ENCODE measurements around the gene KISS1R.

The KISS1R gene

GRCh38 chr19:938233-938923 is 21.2 kb downstream of the KISS1R start:
- DNase-seq (ENCODE audit: low read depth): no peak

- DNase-seq (ENCODE audit: low read depth): no peak
Measured at GRCh38 chr19:939439-939838, 22.3 kb downstream of the KISS1R start.

GRCh38 chr19:939922-940321 is 22.8 kb downstream of the KISS1R start:
- DNase-seq (ENCODE audit: low read depth): no peak

GRCh38 chr19:940591-941291 is 23.6 kb downstream of the KISS1R start:
- no peak for DNase-seq (ENCODE audit: low read depth)

GRCh38 chr19:941292-942132 is 24.4 kb downstream of the KISS1R start:
- DNase-seq (ENCODE audit: low read depth): no peak

GRCh38 chr19:942133-942645 is 25.1 kb downstream of the KISS1R start:
- DNase-seq (ENCODE audit: low read depth): no peak

GRCh38 chr19:943551-944170 is 26.5 kb downstream of the KISS1R start:
- no peak for DNase-seq (ENCODE audit: low read depth)

- no peak for DNase-seq (ENCODE audit: low read depth)
Measured at GRCh38 chr19:944171-944567, 27.0 kb downstream of the KISS1R start.

- DNase-seq (ENCODE audit: low read depth): no peak
Measured at GRCh38 chr19:944663-945241, 27.6 kb downstream of the KISS1R start.

- no peak for DNase-seq (ENCODE audit: low read depth)
Measured at GRCh38 chr19:945401-946252, 28.5 kb downstream of the KISS1R start.

GRCh38 chr19:947090-947706 is 30.1 kb downstream of the KISS1R start:
- no peak for DNase-seq (ENCODE audit: low read depth)

- no peak for DNase-seq (ENCODE audit: low read depth)
Measured at GRCh38 chr19:947707-948539, 30.8 kb downstream of the KISS1R start.

GRCh38 chr19:948842-949496 is 31.8 kb downstream of the KISS1R start:
- no peak for DNase-seq (ENCODE audit: low read depth)

- no peak for DNase-seq (ENCODE audit: low read depth)
Measured at GRCh38 chr19:950352-951066, 33.4 kb downstream of the KISS1R start.

- no peak for DNase-seq (ENCODE audit: low read depth)
Measured at GRCh38 chr19:952049-952679, 35.0 kb downstream of the KISS1R start.

- no peak for DNase-seq (ENCODE audit: low read depth)
Measured at GRCh38 chr19:952680-953444, 35.7 kb downstream of the KISS1R start.
